K562 (cell line): ENCODE results near the gene NECAB3. TPM values are rescaled to one million over a fixed set of nuclear protein-coding genes. Genes with fewer than 3 reads are reported as not detected.

ENCODE experiments used
- BHLHE40 ChIP-seq: IDR thresholded peaks from 2 replicates; pipeline ENCODE4 v1.6.1; 2011; ENCODE audit warnings: low read length, improper control_type of control experiment
- C11orf30 ChIP-seq: fragments of 450-650 bp; IDR thresholded peaks from 2 replicates; pipeline ENCODE4 v1.6.1; 2016; ENCODE audit warnings: low read depth, mild to moderate bottlenecking
- CHD4 ChIP-seq: fragments of 200-600 bp; sonication (generic); IDR thresholded peaks from 3 replicates; pipeline ENCODE4 v1.6.1; 2012; ENCODE audit warnings: low read depth, mild to moderate bottlenecking, mixed read lengths, low read length, inconsistent platforms; ENCODE audit not compliant: insufficient read depth, insufficient replicate concordance, poor library complexity, severe bottlenecking
- MAFF ChIP-seq: IDR thresholded peaks from 2 replicates; pipeline ENCODE4 v1.6.1; 2012; ENCODE audit warnings: low read length, improper control_type of control experiment
- MAFG ChIP-seq: fragments of 450-650 bp; conservative IDR thresholded peaks from 2 replicates; pipeline ENCODE4 v1.6.1; 2016; ENCODE audit warnings: missing genetic modification characterization, missing compliant biosample characterization
- ZNF316 ChIP-seq: fragments of 450-650 bp; IDR thresholded peaks from 2 replicates; pipeline ENCODE4 v1.6.1; 2016
- ZNF76 ChIP-seq: fragments of 250-450 bp; sonication (Bioruptor Pico); IDR thresholded peaks from 2 replicates; pipeline ENCODE4 v1.4.0; 2020; ENCODE audit warnings: mild to moderate bottlenecking, moderate library complexity, borderline replicate concordance
- polyA plus RNA-seq, 8 experiments: library from polyadenylated mRNA; depleted of rRNA in 4 of 8; stranded (reverse) in 5 of 8; unstranded in 3 of 8; fragments of >200 nt; fragmentation: Nextera tagmentation in 2 of 8; fragmentation: Illumina TruSeq in 1 of 8; extraction: Ambion mirVana in 2 of 8; extraction: Trizol in 1 of 8; gene quantifications; 2 replicates each; pipeline versions ENCODE4 v1.2.1 to v1.2.3, GENCODE V29; 2011 to 2014; ENCODE audit warnings: inconsistent platforms in 1 of 8, missing spikeins in 1 of 8
- total RNA-seq, 7 experiments: library from RNA; depleted of rRNA in 6 of 7; stranded (reverse); fragments of >200 nt in 6 of 7; fragmentation: Illumina TruSeq in 2 of 7; extraction: Trizol in 2 of 7; gene quantifications; 2 replicates each; pipeline versions ENCODE4 v1.2.1 to v1.2.3, GENCODE V29; 2011 to 2021; ENCODE audit warnings: low replicate concordance in 1 of 7
- TF ChIP-seq, protein P1 (sequence below), 2 experiments: fragments of 450-650 bp in 1 of 2; sonication (generic) in 1 of 2; formaldehyde crosslinking in 1 of 2; IDR thresholded peaks; 2 replicates each; pipeline versions ENCODE4 v1.7.1 to v1.9.0; 2016 to 2022; ENCODE audit warnings: inconsistent platforms in 1 of 2, mild to moderate bottlenecking in 1 of 2, missing genetic modification reagents in 1 of 2

Gene NECAB3
- total and polyA plus RNA-seq, 9 of the 15 experiments (the other 6 are each of a cell fraction or from before 2014, with no cell fraction given), result 0.94 to 63.3 (median 31.5) TPM

DNA sequence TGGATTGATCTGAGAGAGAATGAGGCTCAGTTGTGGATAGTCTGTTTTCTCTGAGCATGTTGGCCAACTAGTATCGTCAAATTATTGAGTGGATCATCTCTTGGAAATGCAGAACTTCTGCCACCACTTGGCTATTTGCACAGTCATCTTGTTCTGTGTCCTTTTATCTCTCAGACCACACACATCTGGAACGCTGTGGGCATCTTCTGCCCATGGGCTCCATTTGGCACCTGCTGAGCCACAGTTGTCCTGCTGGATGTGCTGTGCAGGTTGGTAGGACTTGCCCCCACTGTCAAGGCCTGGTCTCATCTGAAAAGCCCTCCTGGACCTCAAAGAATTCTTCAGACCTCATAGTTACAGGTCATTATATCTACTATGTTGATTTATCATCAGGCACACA, 28.8 kb downstream of the NECAB3 start (continued):
- TF ChIP-seq MAFG (tag) (peak; percentile 50), C11orf30 (peak; percentile 34; the same call in 1 of the 2 replicates), ZNF316 (0 out of 2 replicates have a peak, but pooled peaks have one; percentile 21), CHD4 (no peak), BHLHE40 (no peak), MAFF (peak; percentile 27; the same call in 1 of the 2 replicates), ZNF76 (CRISPR knock-in tag) (no peak)
- TF ChIP-seq, protein P1, sequence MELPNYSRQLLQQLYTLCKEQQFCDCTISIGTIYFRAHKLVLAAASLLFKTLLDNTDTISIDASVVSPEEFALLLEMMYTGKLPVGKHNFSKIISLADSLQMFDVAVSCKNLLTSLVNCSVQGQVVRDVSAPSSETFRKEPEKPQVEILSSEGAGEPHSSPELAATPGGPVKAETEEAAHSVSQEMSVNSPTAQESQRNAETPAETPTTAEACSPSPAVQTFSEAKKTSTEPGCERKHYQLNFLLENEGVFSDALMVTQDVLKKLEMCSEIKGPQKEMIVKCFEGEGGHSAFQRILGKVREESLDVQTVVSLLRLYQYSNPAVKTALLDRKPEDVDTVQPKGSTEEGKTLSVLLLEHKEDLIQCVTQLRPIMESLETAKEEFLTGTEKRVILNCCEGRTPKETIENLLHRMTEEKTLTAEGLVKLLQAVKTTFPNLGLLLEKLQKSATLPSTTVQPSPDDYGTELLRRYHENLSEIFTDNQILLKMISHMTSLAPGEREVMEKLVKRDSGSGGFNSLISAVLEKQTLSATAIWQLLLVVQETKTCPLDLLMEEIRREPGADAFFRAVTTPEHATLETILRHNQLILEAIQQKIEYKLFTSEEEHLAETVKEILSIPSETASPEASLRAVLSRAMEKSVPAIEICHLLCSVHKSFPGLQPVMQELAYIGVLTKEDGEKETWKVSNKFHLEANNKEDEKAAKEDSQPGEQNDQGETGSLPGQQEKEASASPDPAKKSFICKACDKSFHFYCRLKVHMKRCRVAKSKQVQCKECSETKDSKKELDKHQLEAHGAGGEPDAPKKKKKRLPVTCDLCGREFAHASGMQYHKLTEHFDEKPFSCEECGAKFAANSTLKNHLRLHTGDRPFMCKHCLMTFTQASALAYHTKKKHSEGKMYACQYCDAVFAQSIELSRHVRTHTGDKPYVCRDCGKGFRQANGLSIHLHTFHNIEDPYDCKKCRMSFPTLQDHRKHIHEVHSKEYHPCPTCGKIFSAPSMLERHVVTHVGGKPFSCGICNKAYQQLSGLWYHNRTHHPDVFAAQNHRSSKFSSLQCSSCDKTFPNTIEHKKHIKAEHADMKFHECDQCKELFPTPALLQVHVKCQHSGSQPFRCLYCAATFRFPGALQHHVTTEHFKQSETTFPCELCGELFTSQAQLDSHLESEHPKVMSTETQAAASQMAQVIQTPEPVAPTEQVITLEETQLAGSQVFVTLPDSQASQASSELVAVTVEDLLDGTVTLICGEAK (IDR thresholded peaks at IDR 0.05), result no peak
- TF ChIP-seq, protein P1 (CRISPR knock-in tag; IDR thresholded peaks at IDR 0.05), result no peak
